Uterus (tissue), 2 donors: Measurements from ENCODE around the gene LRRN2.

Experiments used
- CTCF ChIP-seq, 4 experiments: fragments of 200-600 bp in 2 of 4; fragments of 450-650 bp in 2 of 4; sonication (generic) in 2 of 4; IDR thresholded peaks; one replicate each; pipeline ENCODE4 v1.5.1; 2016 to 2019; ENCODE audit warnings: antibody characterized with exemption in 4 of 4, mild to moderate bottlenecking in 2 of 4, moderate library complexity in 1 of 4
- POLR2A ChIP-seq, 2 donors: fragments of 450-650 bp; IDR thresholded peaks; one replicate each; pipeline ENCODE4 v1.6.1; 2016; ENCODE audit warnings: antibody characterized with exemption in 2 of 2, mild to moderate bottlenecking in 1 of 2, moderate library complexity in 1 of 2

- TF ChIP-seq CTCF (IDR thresholded peaks at IDR 0.05): no peak
- TF ChIP-seq POLR2A (IDR thresholded peaks at IDR 0.05): no peak
These were observed 5.1 kb downstream of the LRRN2 start for GRCh38 chr1:204680461-204680860.
